Aorta (tissue), 5 donors: ENCODE measurements around the gene FAHD2B. TPM values are rescaled to one million over a fixed set of nuclear protein-coding genes. Genes with fewer than 3 reads are reported as not detected.
"Not testable (repeated sequence)": the region's sequence is repeated elsewhere in the genome, so short reads cannot be mapped to it uniquely, and the experiment has no call there.

Experiments
- ATAC-seq: fragments of 200-7000 bp; cut with Tn5 transposase; one replicate; pipeline ENCODE4 v1.9.1; 2022; ENCODE audit warnings: moderate library complexity; ENCODE audit not compliant: low FRiP score
- DNase-seq, 2 donors: peaks; one replicate each; pipeline ENCODE4 v3.0.0-alpha.2; 2020
- H3K27ac ChIP-seq, 2 donors: one replicate each; pipeline ENCODE4 v1.5.1; 2013; ENCODE audit warnings: low read length in 2 of 2, mild to moderate bottlenecking in 2 of 2, moderate library complexity in 2 of 2, control low read depth in 1 of 2, inconsistent platforms in 1 of 2, low read depth in 1 of 2
- H3K27me3 ChIP-seq, 2 donors: one replicate each; pipeline ENCODE4 v1.6.1; 2013; ENCODE audit warnings: control low read depth in 1 of 2, low read length in 1 of 2, mild to moderate bottlenecking in 1 of 2, moderate library complexity in 1 of 2; ENCODE audit not compliant: insufficient read depth in 2 of 2, control insufficient read depth in 1 of 2
- H3K36me3 ChIP-seq, 2 donors: one replicate each; pipeline ENCODE4 v1.6.1; 2013; ENCODE audit warnings: control low read depth in 1 of 2, low read length in 1 of 2, mild to moderate bottlenecking in 1 of 2; ENCODE audit not compliant: insufficient read depth in 2 of 2, control insufficient read depth in 1 of 2
- H3K4me1 ChIP-seq, 2 donors: one replicate each; pipeline ENCODE4 v1.6.1; 2013; ENCODE audit warnings: low read length in 2 of 2, control low read depth in 1 of 2, mild to moderate bottlenecking in 1 of 2, moderate library complexity in 1 of 2; ENCODE audit not compliant: insufficient read depth in 2 of 2, control insufficient read depth in 1 of 2
- H3K4me3 ChIP-seq, 2 donors: one replicate each; pipeline ENCODE4 v1.5.1; 2013; ENCODE audit warnings: low read length in 2 of 2, control low read depth in 1 of 2, mild to moderate bottlenecking in 1 of 2
- H3K9me3 ChIP-seq: one replicate; pipeline ENCODE4 v1.6.1; 2013; ENCODE audit warnings: mild to moderate bottlenecking, low read length; ENCODE audit not compliant: control insufficient read depth
- WGBS, 2 donors: extraction: QIAGEN DNeasy Blood & Tissue Kit; methylation state at CpG; one replicate each; pipeline ENCODE4 v1.1.7; 2013; 5-methylcytosine and 5-hydroxymethylcytosine counted together
- intact Hi-C, 2 donors: fragments of 100-400 bp; cut with DNase I; formaldehyde crosslinking; loops; one replicate each; pipeline versions ENCODE4 v1.14.2 to v1.15.0; 2022
- long read RNA-seq, 2 donors: library from polyadenylated mRNA; unstranded; transcript quantifications; one replicate each; pipeline ENCODE4 v2.0.0, GENCODE V29; 2020 to 2021
- polyA plus RNA-seq, 2 donors: library from polyadenylated mRNA; stranded (reverse); fragments of 200-250 nt; gene quantifications; one replicate each; pipeline ENCODE4 v1.2.3, GENCODE V29; 2013
- total RNA-seq, 2 donors: library from RNA; stranded (reverse); fragmentation: NEBNext Ultra II Directional; extraction: Animal tissue kit (Norgen Biotek cat#: 25700); gene quantifications; one replicate each; pipeline ENCODE4 v1.2.1, GENCODE V29; 2021
- donor health status: healthy with polysubstance abuse.
- donor health status: Bipolar disorder and iron deficiency.
- donor health status: DM: no; HTN: no; CAD: no.
- donor health status: DM: no; HTN: no; CAD: no.
- donor health status: DM: yes; HTN: yes; CAD: no.

Gene FAHD2B
- total RNA-seq (10 to 100 TPM; 12.0 to 14.6 TPM), polyA plus RNA-seq (10 to 100 TPM; 13.1 to 20.0 TPM)
- long read RNA-seq, donor 1, transcript FAHD2B-202 (9 exons, 1,388 nt) = major isoform, 17 of 36 reads
- long read RNA-seq, donor 1, transcript FAHD2B-201 (8 exons, 1,305 nt) = minor isoform, 6 of 36 reads
- long read RNA-seq, donor 1, partial matches to known transcripts = 4 of 36 reads
- long read RNA-seq, donor 1, other reads (novel, unspliced or antisense) = 9 of 36 reads
- long read RNA-seq, donor 2, transcript FAHD2B-202 (9 exons, 1,388 nt) = major isoform, 5 of 13 reads
- long read RNA-seq, donor 2, partial matches to known transcripts = 2 of 13 reads
- long read RNA-seq, donor 2, other reads (novel, unspliced or antisense) = 4 of 13 reads

GRCh38 chr2:97094772-97095611 is at the start of gene FAHD2B:
TSS of gene FAHD2B (minus strand) at chr2:97094882. CDS start at chr2:97091706, 3,176 bp downstream.
- ATAC-seq = peak; percentile 95
- H3K36me3 ChIP-seq, H3K9me3 ChIP-seq, H3K27me3 ChIP-seq, H3K4me3 ChIP-seq, H3K4me1 ChIP-seq, intact Hi-C loops, H3K27ac ChIP-seq: not testable (repeated sequence)
- WGBS, 2 donors = 1% methylated on average over 36 to 45 of the region's 48 CpGs
- DNase-seq = peak; percentile 92 to 94

GRCh38 chr2:97144016-97144415 is 49.3 kb upstream of the FAHD2B start:
- H3K9me3 ChIP-seq = not testable (repeated sequence)
- WGBS, 2 donors = 63 to 71% methylated on average over 3 of the region's 3 CpGs

GRCh38 chr2:97129090-97129489 is 34.4 kb upstream of the FAHD2B start:
- H3K4me3 ChIP-seq, H3K27me3 ChIP-seq, H3K27ac ChIP-seq, H3K9me3 ChIP-seq, H3K36me3 ChIP-seq, intact Hi-C loops, ATAC-seq, DNase-seq, H3K4me1 ChIP-seq: not testable (repeated sequence)
- WGBS, 2 donors = 92 to 94% methylated on average over 2 of the region's 2 CpGs

More at GRCh38 chr2:97144016-97144415, 49.3 kb upstream of the FAHD2B start:
- H3K36me3 ChIP-seq, H3K4me1 ChIP-seq, H3K27ac ChIP-seq, DNase-seq, H3K4me3 ChIP-seq, H3K27me3 ChIP-seq, ATAC-seq, intact Hi-C loops: not testable (repeated sequence)

- DNase-seq (peak; percentile 49 to 79), ATAC-seq (peak; percentile 47)
- H3K4me1 ChIP-seq, H3K36me3 ChIP-seq, H3K9me3 ChIP-seq, intact Hi-C loops, H3K27me3 ChIP-seq: not testable (repeated sequence)
- H3K4me3 ChIP-seq = peak overlapping the region; percentile 19 to 56
- H3K27ac ChIP-seq = peak overlapping the region in 1 of 2 donors; percentile 84
- 0 to 1% methylated on average over 5 to 18 of the region's 18 CpGs for WGBS, 2 donors
These were observed 19.2 kb upstream of the FAHD2B start for GRCh38 chr2:97113882-97114255.

- Histone ChIP-seq H3K27ac (peak within 1 kb of the TSS in 1 of 2 donors; percentile 84), H3K4me3 (peak within 1 kb of the TSS; percentile 19 to 56)
- intact Hi-C loops, H3K36me3 ChIP-seq, H3K9me3 ChIP-seq, H3K27me3 ChIP-seq, H3K4me1 ChIP-seq: not testable (repeated sequence)
- peak; percentile 94 for ATAC-seq
- WGBS, 2 donors = 0% methylated on average over 37 to 62 of the region's 74 CpGs
- DNase-seq = peak; percentile 91 to 93
These were observed 18.6 kb upstream of the FAHD2B start, which contains the start of gene ANKRD36 for GRCh38 chr2:97113050-97113881. TSS of gene ANKRD36 (plus strand) at chr2:97113153. CDS start at chr2:97113740, 587 bp downstream.

- H3K9me3 ChIP-seq, intact Hi-C loops, H3K27me3 ChIP-seq, H3K36me3 ChIP-seq, H3K4me1 ChIP-seq: not testable (repeated sequence)
- Histone ChIP-seq H3K4me3 (peak overlapping the region in 1 of 2 donors; percentile 19), H3K27ac (peak overlapping the region in 1 of 2 donors; percentile 38)
- ATAC-seq (peak; percentile 98), DNase-seq (peak; percentile 59 to 81)
- 1% methylated on average over 28 to 43 of the region's 44 CpGs for WGBS, 2 donors
These were observed 17.8 kb upstream of the FAHD2B start for GRCh38 chr2:97112320-97113049.

- H3K27ac ChIP-seq, H3K4me3 ChIP-seq, ATAC-seq, H3K36me3 ChIP-seq, H3K27me3 ChIP-seq, intact Hi-C loops, DNase-seq, H3K4me1 ChIP-seq, H3K9me3 ChIP-seq: not testable (repeated sequence)
- WGBS, 2 donors = 75 to 79% methylated on average over 9 of the region's 9 CpGs
These were observed 16.6 kb upstream of the FAHD2B start for GRCh38 chr2:97111246-97111645.

GRCh38 chr2:97106878-97107277 is 12.2 kb upstream of the FAHD2B start:
- H3K36me3 ChIP-seq = not testable (repeated sequence)

More at GRCh38 chr2:97106878-97107277, 12.2 kb upstream of the FAHD2B start:
- WGBS, 2 donors = 91 to 98% methylated on average over 2 of the region's 2 CpGs
- ATAC-seq, H3K4me3 ChIP-seq, intact Hi-C loops, H3K9me3 ChIP-seq, H3K4me1 ChIP-seq, H3K27me3 ChIP-seq, DNase-seq, H3K27ac ChIP-seq: not testable (repeated sequence)
